Body of pancreas (tissue), 4 donors: Measurements from ENCODE around the gene GH1.

Source experiments
- POLR2A ChIP-seq, 3 donors: fragments of 450-650 bp; IDR thresholded peaks; one replicate each; pipeline ENCODE4 v1.6.1; 2016; ENCODE audit warnings: antibody characterized with exemption in 3 of 3, mild to moderate bottlenecking in 2 of 3
- TF ChIP-seq, protein P1 (sequence below), 7 experiments: fragments of 450-650 bp in 4 of 7; fragments of 200-600 bp in 3 of 7; sonication (generic) in 3 of 7; IDR thresholded peaks; one replicate each; pipeline ENCODE4 v1.5.1; 2016 to 2019; ENCODE audit warnings: antibody characterized with exemption in 7 of 7

DNA sequence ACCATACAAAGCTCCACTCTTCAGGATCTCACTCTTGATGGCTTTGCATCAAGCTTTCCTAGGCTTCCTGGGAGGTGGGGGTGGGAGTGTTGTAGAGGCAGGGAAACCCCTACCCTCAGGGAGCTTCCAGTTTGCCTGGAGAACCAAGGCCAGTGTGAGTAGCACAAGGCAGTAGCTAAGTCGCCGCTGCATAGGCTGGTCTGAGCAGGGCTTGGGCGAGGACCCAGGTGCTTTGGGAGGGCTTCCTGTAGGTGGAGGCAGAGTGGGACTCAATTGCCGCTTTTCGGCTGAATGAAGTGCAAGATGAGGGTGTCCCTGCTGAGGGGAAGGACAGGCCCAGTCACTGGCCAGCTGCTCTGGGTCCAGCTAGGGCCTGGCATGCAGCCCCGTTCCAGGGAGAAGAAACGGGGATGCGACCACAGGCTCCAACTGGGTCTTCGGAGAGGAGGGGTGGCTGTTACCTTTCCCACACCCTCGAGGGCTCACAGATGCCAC, 9.6 kb upstream of the GH1 start:
- TF ChIP-seq, protein P1, sequence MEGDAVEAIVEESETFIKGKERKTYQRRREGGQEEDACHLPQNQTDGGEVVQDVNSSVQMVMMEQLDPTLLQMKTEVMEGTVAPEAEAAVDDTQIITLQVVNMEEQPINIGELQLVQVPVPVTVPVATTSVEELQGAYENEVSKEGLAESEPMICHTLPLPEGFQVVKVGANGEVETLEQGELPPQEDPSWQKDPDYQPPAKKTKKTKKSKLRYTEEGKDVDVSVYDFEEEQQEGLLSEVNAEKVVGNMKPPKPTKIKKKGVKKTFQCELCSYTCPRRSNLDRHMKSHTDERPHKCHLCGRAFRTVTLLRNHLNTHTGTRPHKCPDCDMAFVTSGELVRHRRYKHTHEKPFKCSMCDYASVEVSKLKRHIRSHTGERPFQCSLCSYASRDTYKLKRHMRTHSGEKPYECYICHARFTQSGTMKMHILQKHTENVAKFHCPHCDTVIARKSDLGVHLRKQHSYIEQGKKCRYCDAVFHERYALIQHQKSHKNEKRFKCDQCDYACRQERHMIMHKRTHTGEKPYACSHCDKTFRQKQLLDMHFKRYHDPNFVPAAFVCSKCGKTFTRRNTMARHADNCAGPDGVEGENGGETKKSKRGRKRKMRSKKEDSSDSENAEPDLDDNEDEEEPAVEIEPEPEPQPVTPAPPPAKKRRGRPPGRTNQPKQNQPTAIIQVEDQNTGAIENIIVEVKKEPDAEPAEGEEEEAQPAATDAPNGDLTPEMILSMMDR (IDR thresholded peaks at IDR 0.05) = no peak
- TF ChIP-seq POLR2A (IDR thresholded peaks at IDR 0.05) = no peak
